ENCODE measurements around the gene PHYKPL.

The PHYKPL gene

GRCh38 chr5:178192787-178193186 lies 39.8 kb downstream of the PHYKPL start:
- no peak for DNase-seq

DNA sequence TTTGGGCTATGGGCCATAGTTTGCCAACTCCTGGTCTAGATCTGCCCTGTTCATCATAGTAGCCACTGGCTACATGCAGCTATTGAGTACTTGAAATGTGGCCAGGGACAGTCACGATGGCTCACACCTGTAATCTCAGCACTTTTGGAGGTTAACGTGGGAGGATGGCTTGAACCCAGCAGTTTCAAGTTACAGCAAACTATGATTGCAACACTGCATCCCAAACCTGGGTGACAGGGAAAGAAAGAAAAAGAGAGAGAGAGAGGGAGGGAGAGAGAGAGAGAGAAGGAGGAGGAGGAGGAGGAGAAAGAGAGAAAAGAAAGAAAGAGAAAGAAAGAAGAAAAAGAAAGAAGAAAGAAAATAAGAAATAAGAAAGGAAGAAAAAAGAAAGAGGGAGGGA lies 40.4 kb downstream of the PHYKPL start:
- DNase-seq: no peak

DNA sequence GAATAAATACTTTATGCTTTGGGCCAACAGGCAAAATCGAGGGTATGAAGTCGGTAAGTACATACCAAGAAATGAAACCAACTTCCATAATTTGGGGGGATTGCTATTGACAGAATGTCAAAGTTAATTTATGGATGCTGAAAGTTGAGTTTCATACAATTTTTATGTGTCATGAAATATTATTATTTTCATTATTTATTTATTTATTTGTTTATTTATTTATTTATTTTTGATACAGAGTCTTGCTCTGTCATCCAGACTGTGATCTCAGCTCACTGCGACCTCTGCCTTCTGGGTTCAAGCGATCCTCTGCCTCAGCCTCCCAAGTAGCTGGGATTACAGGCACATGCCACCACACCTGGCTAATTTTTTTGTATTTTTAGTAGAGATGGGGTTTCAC lies 40.9 kb downstream of the PHYKPL start:
- no peak for DNase-seq

- no peak for DNase-seq
Observed at GRCh38 chr5:178189433-178189832, 43.2 kb downstream of the PHYKPL start.

GRCh38 chr5:178187014-178187413 lies 45.6 kb downstream of the PHYKPL start, which contains the start of gene GMCL2:
GMCL2 (minus strand) TSS chr5:178187371; CDS start chr5:178187299, 72 bp downstream.
- no peak for DNase-seq

DNA sequence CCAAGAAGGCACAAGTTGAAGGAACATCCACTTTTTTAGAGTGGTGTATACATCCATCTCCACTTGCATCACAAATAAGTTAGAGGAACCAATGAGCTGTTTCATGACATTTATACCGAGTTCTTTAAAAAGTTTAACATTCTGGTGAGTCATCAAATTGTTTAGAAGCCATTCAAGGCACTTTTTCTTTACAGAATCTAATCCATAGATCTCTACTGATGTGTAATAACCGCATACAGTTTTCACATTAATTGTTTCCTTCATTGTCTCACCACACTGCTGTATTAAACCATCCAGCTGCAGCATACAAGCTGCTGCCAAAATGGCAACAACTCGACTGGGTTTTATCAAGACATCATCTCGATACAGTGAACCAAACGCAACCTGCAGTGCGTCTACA lies 46.2 kb downstream of the PHYKPL start:
- DNase-seq: no peak

GRCh38 chr5:178182158-178182876 lies 50.3 kb downstream of the PHYKPL start:
- DNase-seq: no peak

DNA sequence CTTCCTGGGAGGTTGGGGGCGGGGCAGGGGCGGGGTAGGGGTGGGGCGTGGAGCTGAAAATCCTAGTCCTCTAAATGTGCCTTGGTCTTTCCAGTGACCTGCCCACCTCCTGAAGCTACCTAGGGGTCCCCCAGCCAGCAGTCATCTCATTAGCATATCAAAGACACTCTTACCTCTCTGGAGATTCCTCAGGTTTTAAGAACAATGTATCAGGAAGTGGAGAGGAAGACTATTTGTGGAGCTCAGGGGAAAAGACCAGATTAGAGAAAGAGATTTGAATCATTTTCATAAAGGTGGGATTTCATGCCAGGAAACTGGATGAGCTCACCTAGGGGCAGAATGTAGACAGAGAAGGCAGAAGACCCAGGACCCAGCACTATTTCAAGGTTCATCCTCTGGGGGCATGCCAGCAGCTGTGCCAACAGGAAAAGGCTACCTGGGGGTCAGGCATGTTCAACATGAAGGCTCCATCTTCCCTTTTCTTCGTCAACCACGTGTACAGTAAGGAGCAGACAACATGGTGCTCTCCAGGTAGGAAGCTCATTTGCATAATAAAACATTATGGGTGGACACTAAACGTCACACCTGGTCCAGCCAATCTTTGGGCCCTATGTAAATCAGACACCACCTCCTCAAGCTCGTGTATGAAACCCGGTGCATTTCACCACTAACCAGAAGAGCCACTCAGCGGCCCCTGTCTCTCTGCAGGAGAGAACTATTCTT lies 52.3 kb downstream of the PHYKPL start:
- no peak for DNase-seq

DNA sequence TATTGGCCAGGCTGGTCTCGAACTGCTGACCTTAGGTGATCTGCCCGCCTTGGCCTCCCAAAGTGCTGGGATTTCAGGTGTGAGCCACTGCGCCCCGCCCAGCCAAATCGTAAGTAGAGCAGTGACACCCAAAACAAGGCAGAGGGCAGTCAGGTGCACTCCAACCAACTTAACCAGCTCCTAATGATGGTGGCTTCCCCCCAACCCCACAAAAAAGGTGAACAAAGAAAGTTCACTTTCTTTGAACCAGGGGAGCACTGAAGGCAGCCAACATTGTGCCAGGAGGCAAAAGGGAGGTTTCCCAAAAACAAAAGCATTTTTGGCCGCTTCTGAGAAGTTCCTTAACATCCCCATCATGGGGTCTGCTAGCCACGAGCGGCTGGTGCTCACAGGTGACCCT lies 55.0 kb downstream of the PHYKPL start:
- no peak for DNase-seq

GRCh38 chr5:178176791-178177190 lies 55.8 kb downstream of the PHYKPL start:
- DNase-seq: no peak

- no peak for DNase-seq
Observed at GRCh38 chr5:178174456-178174855, 58.1 kb downstream of the PHYKPL start.

DNA sequence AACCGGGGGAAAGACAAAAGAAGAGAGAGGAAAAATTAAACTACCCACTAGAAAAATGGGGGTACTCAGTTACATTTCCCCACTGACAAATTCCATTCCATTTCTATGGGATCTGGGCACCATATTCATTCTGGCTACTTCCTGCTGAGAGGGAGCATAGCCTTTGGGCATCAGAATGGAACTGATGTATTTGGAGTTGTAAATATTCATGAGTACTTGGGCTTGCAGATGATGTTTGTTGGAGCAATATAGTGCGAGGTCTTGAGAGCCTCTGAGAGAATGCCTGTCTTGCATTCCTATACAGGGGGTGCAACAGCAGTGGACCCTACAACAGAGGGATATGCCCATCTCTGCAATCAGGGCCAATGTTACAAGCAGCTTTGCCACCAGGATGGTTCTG lies 62.1 kb downstream of the PHYKPL start:
- DNase-seq: no peak

DNA sequence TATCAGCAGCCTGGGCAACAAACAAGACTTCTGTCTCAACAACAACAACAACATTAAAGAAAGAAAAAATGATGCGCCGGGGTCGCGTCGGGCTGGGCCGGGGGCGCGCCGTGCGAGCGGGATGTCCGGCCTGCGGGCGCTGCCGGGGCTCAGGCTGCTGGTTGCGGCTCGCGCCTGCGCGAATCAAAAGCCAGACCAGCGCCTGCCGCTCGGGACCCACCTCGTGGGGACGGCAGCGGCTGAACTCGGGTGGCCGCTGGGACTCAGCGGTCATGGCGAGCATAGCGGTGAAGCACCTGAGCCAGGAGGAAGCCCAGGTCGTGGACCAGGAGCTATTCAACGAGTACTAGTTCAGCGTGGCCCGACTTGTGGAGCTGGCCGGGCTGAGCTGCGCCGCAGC lies 67.0 kb downstream of the PHYKPL start:
- no peak for DNase-seq

- peak in 50 of 51 donors; percentile 9 to 88 (median 63) for DNase-seq
Observed at GRCh38 chr5:178163772-178164735, 68.5 kb downstream of the PHYKPL start.

DNA sequence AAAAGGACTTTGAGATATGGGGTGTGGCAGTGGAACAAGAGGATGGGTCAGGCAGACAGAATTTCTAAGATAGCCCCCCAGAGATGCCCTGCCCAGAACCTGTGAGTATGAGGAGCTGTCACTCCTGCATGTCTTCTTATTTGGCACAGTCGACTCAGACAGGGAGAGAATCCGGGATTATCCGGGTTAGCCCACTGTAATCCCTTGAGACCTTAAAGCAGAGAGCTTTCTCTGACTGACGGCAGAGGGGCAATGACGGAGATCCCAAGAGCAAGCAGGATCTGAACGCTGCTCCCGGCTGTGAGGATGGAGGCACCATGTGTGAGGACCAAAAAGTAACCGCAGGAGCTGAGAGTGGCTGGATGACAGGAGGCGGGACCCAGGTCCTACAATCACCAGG lies 70.1 kb downstream of the PHYKPL start:
- no peak for DNase-seq

GRCh38 chr5:178160176-178160575 lies 72.4 kb downstream of the PHYKPL start:
- no peak for DNase-seq
